Thyroid gland (tissue), 4 donors: ENCODE data around the gene DNAH1.

Experiments
- POLR2A ChIP-seq, 2 donors: fragments of 450-650 bp; IDR thresholded peaks; one replicate each; pipeline ENCODE4 v1.6.1; 2017; ENCODE audit warnings: antibody characterized with exemption in 2 of 2, mild to moderate bottlenecking in 2 of 2, moderate library complexity in 1 of 2
- TF ChIP-seq, protein P1 (sequence below), 6 experiments: fragments of 200-600 bp in 3 of 6; fragments of 450-650 bp in 3 of 6; sonication (generic) in 3 of 6; IDR thresholded peaks; one replicate each; pipeline ENCODE4 v1.5.1; 2016 to 2019; ENCODE audit warnings: antibody characterized with exemption in 6 of 6, mild to moderate bottlenecking in 2 of 6, inconsistent platforms in 1 of 6, moderate library complexity in 1 of 6

- TF ChIP-seq, protein P1, sequence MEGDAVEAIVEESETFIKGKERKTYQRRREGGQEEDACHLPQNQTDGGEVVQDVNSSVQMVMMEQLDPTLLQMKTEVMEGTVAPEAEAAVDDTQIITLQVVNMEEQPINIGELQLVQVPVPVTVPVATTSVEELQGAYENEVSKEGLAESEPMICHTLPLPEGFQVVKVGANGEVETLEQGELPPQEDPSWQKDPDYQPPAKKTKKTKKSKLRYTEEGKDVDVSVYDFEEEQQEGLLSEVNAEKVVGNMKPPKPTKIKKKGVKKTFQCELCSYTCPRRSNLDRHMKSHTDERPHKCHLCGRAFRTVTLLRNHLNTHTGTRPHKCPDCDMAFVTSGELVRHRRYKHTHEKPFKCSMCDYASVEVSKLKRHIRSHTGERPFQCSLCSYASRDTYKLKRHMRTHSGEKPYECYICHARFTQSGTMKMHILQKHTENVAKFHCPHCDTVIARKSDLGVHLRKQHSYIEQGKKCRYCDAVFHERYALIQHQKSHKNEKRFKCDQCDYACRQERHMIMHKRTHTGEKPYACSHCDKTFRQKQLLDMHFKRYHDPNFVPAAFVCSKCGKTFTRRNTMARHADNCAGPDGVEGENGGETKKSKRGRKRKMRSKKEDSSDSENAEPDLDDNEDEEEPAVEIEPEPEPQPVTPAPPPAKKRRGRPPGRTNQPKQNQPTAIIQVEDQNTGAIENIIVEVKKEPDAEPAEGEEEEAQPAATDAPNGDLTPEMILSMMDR (IDR thresholded peaks at IDR 0.05): no peak
- TF ChIP-seq POLR2A (IDR thresholded peaks at IDR 0.05): no peak
Observed at GRCh38 chr3:52270252-52270754, 45.8 kb upstream of the DNAH1 start.
